NCI-H1092 (cell line): ENCODE data around the gene UPF3B.
"Not testable (repeated sequence)": the region's sequence is repeated elsewhere in the genome, so short reads cannot be mapped to it uniquely, and the experiment has no call there.

Source experiments
- DNase-seq: peaks from one replicate; lab custom pipeline; 2025; lab: John Stamatoyannopoulos, UW

Gene UPF3B

DNA sequence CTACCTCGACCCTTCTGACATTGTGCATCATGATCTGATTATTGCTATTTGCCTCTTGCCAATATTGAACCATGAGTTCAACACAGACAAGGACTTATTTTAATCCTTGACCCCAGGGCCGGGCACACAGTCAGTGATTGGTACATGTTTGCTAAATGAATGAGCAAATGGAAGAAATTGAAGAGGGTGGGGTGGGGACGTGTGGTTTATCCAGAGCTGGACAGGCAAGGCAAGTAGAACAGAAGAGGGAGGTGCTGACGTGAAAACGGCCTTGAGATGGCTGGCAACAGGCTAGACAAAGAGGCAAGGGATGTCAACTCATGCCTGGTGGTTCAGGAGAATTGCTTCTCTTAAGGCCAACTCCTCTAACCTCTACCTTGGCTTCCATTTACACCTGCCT is 28.5 kb downstream of the UPF3B start:
- DNase-seq, result not testable (repeated sequence)

DNA sequence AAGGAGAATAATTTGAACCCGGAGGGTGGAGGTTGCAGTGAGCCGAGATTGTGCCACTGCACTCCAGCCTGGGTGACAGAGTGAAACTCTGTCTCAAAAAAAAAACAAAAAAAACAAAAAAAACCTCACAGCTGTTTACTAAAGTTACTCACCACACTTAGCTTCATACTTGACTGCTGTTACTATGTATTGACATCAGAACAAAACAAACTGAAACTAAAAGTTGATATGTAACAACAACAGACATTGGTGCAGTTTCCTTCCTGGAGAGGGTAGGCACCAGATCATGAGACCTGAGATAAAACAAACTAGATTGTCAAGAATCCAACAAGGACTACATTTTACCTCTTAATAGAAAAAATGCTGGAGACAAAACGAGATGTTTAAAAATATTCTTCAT is 31.1 kb downstream of the UPF3B start:
- not testable (repeated sequence) for DNase-seq

GRCh38 chrX:119817130-119817690 is 35.6 kb downstream of the UPF3B start:
- DNase-seq, result no peak

DNA sequence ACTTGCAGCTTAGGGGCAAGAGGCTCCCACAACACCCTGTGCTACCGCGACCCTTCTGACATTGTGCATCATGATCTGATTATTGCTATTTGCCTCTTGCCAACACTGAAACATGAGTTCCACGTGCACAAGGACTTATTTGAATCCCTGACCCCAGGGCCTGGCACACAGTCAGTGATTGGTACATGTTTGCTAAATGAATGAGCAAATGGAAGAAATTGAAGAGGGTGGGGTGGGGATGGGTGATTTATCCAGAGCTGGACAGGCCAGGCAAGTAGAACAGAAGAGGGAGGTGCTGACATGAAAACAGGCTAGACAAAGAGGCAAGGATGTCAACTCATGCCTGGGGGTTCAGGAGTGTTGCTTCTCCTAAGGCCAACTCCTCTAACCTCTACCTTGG is 36.5 kb downstream of the UPF3B start:
- DNase-seq, result no peak

DNA sequence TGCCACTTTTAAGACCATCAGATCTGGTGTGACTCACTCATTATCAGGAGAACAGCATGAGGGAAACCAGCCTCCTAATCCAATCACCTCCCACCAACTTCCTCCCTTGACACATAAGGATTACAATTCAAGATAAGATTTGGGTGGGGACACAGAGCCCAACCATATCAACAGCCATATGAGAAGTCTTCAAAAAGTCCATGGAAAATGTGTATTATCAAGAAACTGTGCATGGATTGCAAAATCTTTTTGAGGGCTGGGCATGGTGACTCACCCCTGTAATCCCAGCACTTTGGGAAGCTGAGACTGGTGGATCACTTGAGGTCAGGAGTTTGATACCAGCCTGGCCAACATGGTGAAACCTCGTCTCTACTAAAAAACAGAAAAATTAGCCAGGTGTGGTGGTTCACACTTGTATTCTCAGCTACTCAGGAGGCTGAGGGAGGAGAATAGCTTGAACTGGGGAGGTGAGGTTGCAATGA is 43.5 kb downstream of the UPF3B start:
- DNase-seq, result no peak

DNA sequence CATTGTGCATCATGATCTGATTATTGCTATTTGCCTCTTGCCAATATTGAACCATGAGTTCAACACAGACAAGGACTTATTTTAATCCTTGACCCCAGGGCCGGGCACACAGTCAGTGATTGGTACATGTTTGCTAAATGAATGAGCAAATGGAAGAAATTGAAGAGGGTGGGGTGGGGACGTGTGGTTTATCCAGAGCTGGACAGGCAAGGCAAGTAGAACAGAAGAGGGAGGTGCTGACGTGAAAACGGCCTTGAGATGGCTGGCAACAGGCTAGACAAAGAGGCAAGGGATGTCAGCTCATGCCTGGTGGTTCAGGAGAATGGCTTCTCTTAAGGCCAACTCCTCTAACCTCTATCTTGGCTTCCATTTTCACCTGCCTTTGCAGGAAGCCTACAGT is 44.3 kb downstream of the UPF3B start:
- DNase-seq, result not testable (repeated sequence)

GRCh38 chrX:119802546-119802945 is 50.2 kb downstream of the UPF3B start:
- no peak for DNase-seq

DNA sequence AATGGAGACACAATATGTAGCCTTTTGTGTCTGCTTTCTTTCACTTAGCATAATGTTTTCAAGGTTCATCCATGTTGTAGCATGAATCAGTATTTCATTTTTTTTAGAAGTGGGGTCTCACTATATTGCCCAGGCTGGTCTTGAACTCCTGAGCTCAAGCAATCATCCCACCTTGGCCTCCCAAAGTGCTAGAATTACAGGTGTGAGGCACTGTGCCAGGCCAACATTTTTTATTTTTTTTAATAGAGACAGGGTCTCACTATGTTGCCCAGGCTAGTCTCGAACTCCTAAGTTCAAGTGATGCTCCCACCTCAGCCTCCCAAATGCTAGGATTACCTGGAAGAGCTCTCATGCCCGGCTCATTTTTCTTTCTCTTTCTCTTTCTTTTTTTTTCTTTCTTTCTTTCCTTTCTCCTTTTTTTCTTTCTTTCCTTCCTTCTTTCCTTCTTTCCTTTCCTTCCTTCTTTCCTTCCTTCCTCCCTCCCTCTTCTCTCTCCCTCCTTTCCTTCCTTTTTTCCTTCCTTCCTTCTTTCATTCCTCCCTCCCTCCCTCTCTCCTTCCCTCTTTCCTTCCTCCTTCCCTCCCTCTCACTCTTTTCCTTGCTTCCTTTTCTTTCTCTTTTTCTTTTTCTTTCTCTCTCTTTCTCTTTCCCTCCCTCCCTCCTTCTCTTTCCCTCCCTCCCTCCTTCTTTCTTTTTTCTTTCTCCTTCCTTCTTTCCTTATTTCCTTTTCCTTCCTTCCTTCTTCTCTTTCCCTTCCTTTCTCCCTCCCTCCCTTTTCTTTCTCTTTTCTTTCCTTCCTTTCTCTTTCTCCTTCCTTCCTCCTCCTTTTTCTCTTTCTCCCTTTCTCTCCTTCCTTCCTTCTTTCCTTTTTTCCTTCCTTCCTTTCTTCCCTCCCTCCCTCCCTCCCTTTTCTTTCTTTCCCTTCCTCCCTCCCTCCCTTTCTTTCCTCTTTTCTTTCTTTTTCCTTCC is 51.2 kb downstream of the UPF3B start:
- no peak for DNase-seq

- peak; percentile 95 for DNase-seq
Observed at GRCh38 chrX:119791437-119792231, 61.1 kb downstream of the UPF3B start, which contains the start of gene RPL39. RPL39 (minus strand) TSS chrX:119791630; CDS start chrX:119791576, 54 bp downstream.

GRCh38 chrX:119790977-119791436 is 61.8 kb downstream of the UPF3B start:
- peak; percentile 47 for DNase-seq

DNA sequence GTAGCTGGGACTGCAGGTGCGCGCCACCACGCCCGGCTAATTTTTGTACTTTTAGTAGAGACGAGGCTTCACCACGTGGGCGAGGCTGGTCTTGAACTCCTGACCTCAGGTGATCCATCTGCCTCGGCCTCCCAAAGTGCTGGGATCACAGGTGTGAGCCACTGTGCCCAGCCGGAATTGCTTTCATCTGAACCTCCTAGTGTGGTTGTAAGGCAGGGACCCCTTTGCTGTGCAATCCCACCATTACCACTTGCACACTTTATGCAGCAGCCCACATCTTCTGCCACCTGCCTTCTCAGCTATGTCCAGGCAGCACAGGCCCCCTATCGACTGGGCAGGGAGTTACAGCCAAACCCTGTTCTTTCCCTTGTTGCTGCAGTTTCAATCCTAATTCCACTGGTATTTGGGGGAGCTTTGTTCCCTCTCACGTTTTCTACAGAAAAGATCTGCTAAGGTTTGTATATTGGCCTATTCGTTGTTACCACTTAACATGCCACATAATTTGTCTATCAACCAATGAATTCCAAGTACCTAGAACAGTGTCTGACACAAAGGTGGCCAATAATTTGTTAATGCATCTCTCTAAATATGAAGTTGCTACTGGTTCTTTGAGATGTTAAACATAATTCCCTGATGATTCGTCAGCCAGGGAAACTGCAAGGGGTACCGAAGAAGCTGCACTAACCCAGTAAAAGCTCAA is 67.9 kb downstream of the UPF3B start:
- no peak for DNase-seq
